LNCaP clone FGC (cell line): ENCODE data around the gene OR6X1.

Source experiments
- DNase-seq: peaks from one replicate; pipeline ENCODE4 v3.0.0-alpha.2; 2011; ENCODE audit warnings: low read depth
- H3K4me3 ChIP-seq: 2 replicates; pipeline ENCODE4 v1.5.1; 2011; ENCODE audit warnings: mild to moderate bottlenecking, low read depth, low read length, control low read depth
- CTCF ChIP-seq: IDR thresholded peaks from 2 replicates; pipeline ENCODE4 v1.5.1; 2012; ENCODE audit warnings: mild to moderate bottlenecking; ENCODE audit not compliant: control insufficient read depth, insufficient read depth; ENCODE audit errors: extremely low read depth

The OR6X1 gene

GRCh38 chr11:123742031-123742723 lies 12.1 kb downstream of the OR6X1 start:
- no peak for TF ChIP-seq CTCF
- no peak for DNase-seq
- peak overlapping the region; percentile 67 for H3K4me3 ChIP-seq

DNA sequence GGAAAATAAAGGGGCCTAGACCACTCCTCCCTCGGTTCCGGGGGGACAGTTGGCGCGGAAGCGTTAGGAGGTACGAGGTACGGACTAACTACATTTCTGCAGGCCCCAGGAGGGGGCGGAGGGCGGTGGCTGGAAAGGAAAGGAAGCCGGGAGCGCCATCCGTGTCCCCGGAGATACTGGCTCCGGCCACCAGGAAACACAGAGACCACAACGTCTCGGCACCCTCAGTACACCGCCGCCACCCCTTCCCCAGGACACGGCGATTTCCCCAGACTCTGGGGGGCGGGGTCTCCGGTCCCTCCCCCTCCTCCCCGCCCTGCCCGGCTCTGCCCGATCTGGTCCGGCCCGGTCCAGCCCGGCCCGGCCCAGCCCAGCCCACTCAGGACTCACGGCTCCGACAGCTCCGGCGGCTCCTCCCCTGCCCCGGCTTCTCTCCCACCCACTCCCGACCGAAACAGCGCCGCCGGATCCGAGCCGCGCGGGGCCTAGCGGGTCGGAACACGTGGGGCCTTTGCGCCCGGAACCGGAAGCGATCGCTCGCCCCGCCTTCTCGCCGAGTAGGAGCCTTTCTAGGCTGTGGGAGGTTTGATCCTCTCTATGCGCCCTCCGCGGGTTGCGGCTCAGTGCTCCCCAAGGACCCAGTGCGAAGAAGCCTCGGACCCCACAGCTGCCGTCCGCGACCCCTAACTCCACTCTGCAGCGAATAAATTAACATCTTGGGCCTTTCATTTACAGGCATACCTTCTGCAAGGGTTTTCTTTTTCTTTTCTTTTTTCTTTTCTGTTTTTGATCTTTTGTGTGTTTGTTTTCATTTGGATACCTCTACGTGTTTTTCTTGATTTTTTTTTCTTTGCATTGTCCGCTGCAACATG lies 12.9 kb downstream of the OR6X1 start, which contains the start of gene ZNF202:
Gene ZNF202, minus strand, starts transcription at position 502 of the 872 bp plus-strand sequence. CDS start 10,772 bp downstream, outside the sequence.
- DNase-seq, result peak; percentile 71
- no peak for TF ChIP-seq CTCF
- peak within 1 kb of the TSS; percentile 67 for H3K4me3 ChIP-seq

GRCh38 chr11:123740787-123741158 lies 13.5 kb downstream of the OR6X1 start:
- no peak for TF ChIP-seq CTCF
- DNase-seq, result no peak
- peak overlapping the region; percentile 67 for H3K4me3 ChIP-seq

GRCh38 chr11:123738374-123738773 lies 15.9 kb downstream of the OR6X1 start:
- DNase-seq, result no peak
- TF ChIP-seq CTCF, result no peak
- H3K4me3 ChIP-seq, result no peak overlapping the region

- DNase-seq, result no peak
- no peak overlapping the region for H3K4me3 ChIP-seq
- no peak for TF ChIP-seq CTCF
Observed at GRCh38 chr11:123736769-123737168, 17.5 kb downstream of the OR6X1 start.

GRCh38 chr11:123729602-123730001 lies 24.7 kb downstream of the OR6X1 start:
- H3K4me3 ChIP-seq, result no peak overlapping the region
- no peak for DNase-seq
- no peak for TF ChIP-seq CTCF
